A673 (cell line): ENCODE measurements around the gene GYG1. TPM values are rescaled to one million over a fixed set of nuclear protein-coding genes. Genes with fewer than 3 reads are reported as not detected.
"Not testable (repeated sequence)": the region's sequence is repeated elsewhere in the genome, so short reads cannot be mapped to it uniquely, and the experiment has no call there.

Source experiments
- BruUV-seq: library from RNA; stranded (reverse); fragments of 400-500 nt; replicated peaks from 2 replicates; lab custom pipeline; 2021; lab: Mats Ljungman, UMichigan
- CTCF ChIA-PET: fragments of 300-600 bp; sonication (Branson Sonifier 250); formaldehyde crosslinking; loops from one replicate; lab custom pipeline; 2022; ENCODE audit warnings: antibody characterized with exemption; lab: Charles Lee
- POLR2A ChIA-PET: fragments of 300-600 bp; sonication (Branson Sonifier 250); formaldehyde crosslinking; loops from one replicate; lab custom pipeline; 2022; ENCODE audit warnings: antibody characterized with exemption; ENCODE audit not compliant: low non-redundant PET; lab: Charles Lee
- DNase-seq: peaks from one replicate; pipeline ENCODE4 v3.0.0-alpha.2; 2015; ENCODE audit warnings: low spot score
- H3K27ac ChIP-seq: fragments of 200-600 bp; sonication (generic); 2 replicates; pipeline ENCODE4 v1.5.1; 2016; ENCODE audit warnings: mixed run types, low read depth, mild to moderate bottlenecking, mixed read lengths, antibody characterized with exemption, low read length; ENCODE audit not compliant: poor library complexity, severe bottlenecking
- H3K27me3 ChIP-seq: fragments of 200-600 bp; sonication (generic); replicated peaks from 2 replicates; pipeline ENCODE4 v1.6.1; 2017; ENCODE audit warnings: mixed run types, low read depth, mild to moderate bottlenecking, mixed read lengths, antibody characterized with exemption, low read length; ENCODE audit not compliant: insufficient read depth, poor library complexity
- H3K36me3 ChIP-seq: fragments of 200-600 bp; sonication (generic); 2 replicates; pipeline ENCODE4 v1.6.1; 2016; ENCODE audit warnings: mixed run types, mild to moderate bottlenecking, mixed read lengths, antibody characterized with exemption, low read length; ENCODE audit not compliant: insufficient read depth, poor library complexity, severe bottlenecking
- H3K4me1 ChIP-seq: fragments of 200-600 bp; sonication (generic); 2 replicates; pipeline ENCODE4 v1.6.1; 2017; ENCODE audit warnings: mixed run types, mild to moderate bottlenecking, mixed read lengths, antibody characterized with exemption, low read length; ENCODE audit not compliant: insufficient read depth, poor library complexity, severe bottlenecking
- H3K4me3 ChIP-seq: fragments of 200-600 bp; sonication (generic); 2 replicates; pipeline ENCODE4 v1.5.1; 2016; ENCODE audit warnings: low read depth, mixed run types, mild to moderate bottlenecking, mixed read lengths, low read length; ENCODE audit not compliant: poor library complexity, severe bottlenecking
- H3K9me3 ChIP-seq: fragments of 200-600 bp; sonication (generic); 2 replicates; pipeline ENCODE4 v1.6.1; 2016; ENCODE audit warnings: mixed run types, low read depth, mild to moderate bottlenecking, mixed read lengths, antibody characterized with exemption, low read length; ENCODE audit not compliant: poor library complexity, severe bottlenecking
- EZH2 ChIP-seq: fragments of 200-600 bp; sonication (generic); IDR thresholded peaks from 2 replicates; pipeline ENCODE4 v1.6.1; 2017; ENCODE audit warnings: borderline replicate concordance, low read depth, mild to moderate bottlenecking, mixed read lengths, antibody characterized with exemption, low read length; ENCODE audit not compliant: poor library complexity, severe bottlenecking
- intact Hi-C: fragments of 100-400 bp; cut with micrococcal nuclease; formaldehyde crosslinking; loops from one replicate; pipeline ENCODE4 v1.10.0; 2022; ENCODE audit not compliant: unreplicated experiment
- total RNA-seq: library from RNA; stranded (reverse); gene quantifications from 2 replicates; pipeline ENCODE4 v1.2.3, GENCODE V29; 2021
- TF ChIP-seq, protein P1 (sequence below): fragments of 300-800, 200-600 bp; sonication (generic); conservative IDR thresholded peaks from 2 replicates; pipeline ENCODE4 v1.5.1; 2017; ENCODE audit warnings: low read depth, mild to moderate bottlenecking, antibody characterized with exemption, low read length, moderate library complexity, mixed read lengths

Gene GYG1
- total RNA-seq, 1 experiment from 2014 or later: 5.1 TPM

DNA sequence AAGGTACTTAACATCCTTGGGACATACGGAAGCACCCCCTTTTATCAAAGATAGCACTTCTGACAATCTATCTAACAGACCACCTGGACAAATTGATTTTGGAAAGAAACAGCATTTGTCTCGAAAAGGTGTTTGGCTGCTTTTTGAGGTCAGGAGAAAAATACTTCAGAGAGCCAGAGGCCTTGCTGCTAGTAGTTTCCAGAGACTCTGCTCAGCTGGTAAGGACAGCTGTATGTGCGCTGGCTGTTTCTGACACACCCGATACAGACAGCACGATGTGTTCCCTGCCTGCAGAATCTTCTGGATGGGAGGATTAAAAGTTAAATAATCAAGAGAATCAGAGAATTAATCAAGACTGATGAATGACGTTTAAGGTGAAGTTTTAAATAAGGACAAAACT, 15.6 kb upstream of the GYG1 start:
- ChIA-PET POLR2A (no interaction called here), CTCF (no interaction called here)
- no peak overlapping the region for H3K4me3 ChIP-seq
- TF ChIP-seq EZH2: no peak
- TF ChIP-seq, protein P1, sequence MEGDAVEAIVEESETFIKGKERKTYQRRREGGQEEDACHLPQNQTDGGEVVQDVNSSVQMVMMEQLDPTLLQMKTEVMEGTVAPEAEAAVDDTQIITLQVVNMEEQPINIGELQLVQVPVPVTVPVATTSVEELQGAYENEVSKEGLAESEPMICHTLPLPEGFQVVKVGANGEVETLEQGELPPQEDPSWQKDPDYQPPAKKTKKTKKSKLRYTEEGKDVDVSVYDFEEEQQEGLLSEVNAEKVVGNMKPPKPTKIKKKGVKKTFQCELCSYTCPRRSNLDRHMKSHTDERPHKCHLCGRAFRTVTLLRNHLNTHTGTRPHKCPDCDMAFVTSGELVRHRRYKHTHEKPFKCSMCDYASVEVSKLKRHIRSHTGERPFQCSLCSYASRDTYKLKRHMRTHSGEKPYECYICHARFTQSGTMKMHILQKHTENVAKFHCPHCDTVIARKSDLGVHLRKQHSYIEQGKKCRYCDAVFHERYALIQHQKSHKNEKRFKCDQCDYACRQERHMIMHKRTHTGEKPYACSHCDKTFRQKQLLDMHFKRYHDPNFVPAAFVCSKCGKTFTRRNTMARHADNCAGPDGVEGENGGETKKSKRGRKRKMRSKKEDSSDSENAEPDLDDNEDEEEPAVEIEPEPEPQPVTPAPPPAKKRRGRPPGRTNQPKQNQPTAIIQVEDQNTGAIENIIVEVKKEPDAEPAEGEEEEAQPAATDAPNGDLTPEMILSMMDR: no peak
- no peaks in the 10 kb centered on the region for H3K4me1 ChIP-seq
- H3K9me3 ChIP-seq: no peaks in the 10 kb centered on the region
- intact Hi-C loops: no loop called here
- no peak for DNase-seq
- no peaks in the 10 kb centered on the region for H3K27me3 ChIP-seq
- H3K27ac ChIP-seq: no peak overlapping the region
- no TSS peak for BruUV-seq
- H3K36me3 ChIP-seq: no peaks in the 10 kb centered on the region

DNA sequence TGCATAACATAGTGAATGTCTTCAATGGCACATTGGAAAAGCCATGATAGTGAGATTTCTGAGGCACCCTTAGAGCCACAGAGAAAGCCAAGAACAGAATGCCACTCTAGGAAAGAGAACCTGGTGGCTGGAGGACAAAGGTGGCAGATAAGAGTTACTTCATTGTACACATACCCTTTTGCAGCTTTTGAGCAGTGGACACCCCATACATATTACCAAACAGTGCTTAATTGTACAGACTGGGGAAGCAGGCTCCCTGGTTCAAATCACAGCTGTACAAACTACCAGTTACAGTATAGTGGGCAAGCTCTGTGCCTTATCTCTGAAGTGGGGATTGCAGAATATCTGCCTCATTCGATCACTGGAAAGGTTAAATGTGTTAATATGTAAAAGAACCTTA, 10.1 kb upstream of the GYG1 start:
- ChIA-PET POLR2A (no interaction called here), CTCF (no interaction called here)
- no peak for TF ChIP-seq EZH2
- TF ChIP-seq, protein P1: no peak

DNA sequence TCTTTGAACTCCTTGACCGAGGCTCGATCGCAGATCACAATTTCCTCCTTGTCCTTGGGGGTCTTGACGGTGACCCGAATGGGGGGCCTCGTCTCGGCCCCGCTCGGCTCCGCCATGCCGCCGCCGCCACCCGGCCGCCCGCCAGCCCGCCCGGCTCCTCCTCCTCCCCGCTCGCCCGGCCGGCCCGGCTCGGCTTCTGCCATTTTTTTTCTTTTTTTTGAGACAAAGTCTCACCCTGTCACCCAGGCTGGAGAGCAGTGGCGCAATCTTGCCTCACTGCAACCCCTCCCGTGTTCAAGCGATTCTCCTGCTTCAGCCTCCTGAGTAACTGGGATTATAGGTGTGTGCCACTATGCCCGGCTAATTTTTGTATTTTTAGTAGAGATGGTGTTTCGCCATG, 3.8 kb upstream of the GYG1 start:
- H3K27ac ChIP-seq, BruUV-seq, H3K4me3 ChIP-seq, DNase-seq, CTCF ChIA-PET, POLR2A ChIA-PET, H3K27me3 ChIP-seq, H3K9me3 ChIP-seq, intact Hi-C loops, H3K36me3 ChIP-seq, H3K4me1 ChIP-seq: not testable (repeated sequence)

More for the DNA sequence above, 10.1 kb upstream of the GYG1 start:
- H3K27ac ChIP-seq: no peak overlapping the region
- DNase-seq: no peak
- no peak overlapping the region for H3K4me3 ChIP-seq
- no TSS peak for BruUV-seq
- no peaks in the 10 kb centered on the region for H3K4me1 ChIP-seq
- intact Hi-C loops: no loop called here
- no peaks in the 10 kb centered on the region for H3K9me3 ChIP-seq
- H3K36me3 ChIP-seq: no peaks in the 10 kb centered on the region
- H3K27me3 ChIP-seq: no peaks in the 10 kb centered on the region

DNA sequence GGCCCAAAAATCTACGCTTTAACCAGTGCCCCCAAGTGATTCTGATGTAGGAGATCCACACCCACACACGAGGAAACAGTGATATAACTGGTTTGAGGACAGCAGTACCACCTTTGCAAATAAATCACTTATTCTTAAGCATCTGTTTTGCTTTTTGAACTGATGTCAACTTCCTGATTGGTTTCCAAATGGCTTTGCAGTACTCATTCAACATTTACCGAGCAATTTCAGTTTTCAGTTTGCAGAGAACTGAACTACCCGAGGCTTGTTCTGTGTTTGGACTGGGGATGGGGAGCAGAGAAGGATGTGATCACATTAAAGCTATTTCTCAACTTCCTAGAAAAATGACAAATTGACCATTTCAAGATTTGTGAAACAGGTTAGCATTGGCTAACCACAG, 1.1 kb upstream of the GYG1 start:
- H3K4me1 ChIP-seq: no peaks in the 10 kb centered on the region

More for the DNA sequence above, 1.1 kb upstream of the GYG1 start:
- Histone ChIP-seq H3K9me3 (no peaks in the 10 kb centered on the region), H3K4me3 (no peak overlapping the region), H3K36me3 (no peaks in the 10 kb centered on the region), H3K27ac (no peak overlapping the region), H3K27me3 (peaks cover 6% of the 10 kb centered on the region)
- intact Hi-C loops: no loop called here
- BruUV-seq: no TSS peak
- ChIA-PET POLR2A (no interaction called here), CTCF (no interaction called here)
- TF ChIP-seq, protein P1: no peak
- TF ChIP-seq EZH2: no peak
- DNase-seq: no peak
